ENCODE results near the gene KRT13. TPM values are rescaled to one million over a fixed set of nuclear protein-coding genes. Genes with fewer than 3 reads are reported as not detected.

Gene KRT13
- total RNA-seq, 4 donors from 2014 or later: 1.5 to 6.4 (median 3.0) TPM

- Histone ChIP-seq H3K9me3 (no peaks in the 10 kb centered on the region), H3K36me3 (no peaks in the 10 kb centered on the region), H3K27ac (peak overlapping the region; percentile 47 to 68), H3K4me1 (no peaks in the 10 kb centered on the region), H3K27me3 (no peaks in the 10 kb centered on the region), H3K4me3 (no peak overlapping the region)
- DNase-seq: peak in 1 of 2 donors; percentile 46
- intact Hi-C loops (cut with DNase I; ENCODE audit: low total_unique reads): no loop called here
- TF ChIP-seq POLR2A (IDR thresholded peaks at IDR 0.05) (no peak), CTCF (IDR thresholded peaks at IDR 0.05) (no peak)
These were observed 12.6 kb downstream of the KRT13 start for GRCh38 chr17:41492771-41493170.

DNA sequence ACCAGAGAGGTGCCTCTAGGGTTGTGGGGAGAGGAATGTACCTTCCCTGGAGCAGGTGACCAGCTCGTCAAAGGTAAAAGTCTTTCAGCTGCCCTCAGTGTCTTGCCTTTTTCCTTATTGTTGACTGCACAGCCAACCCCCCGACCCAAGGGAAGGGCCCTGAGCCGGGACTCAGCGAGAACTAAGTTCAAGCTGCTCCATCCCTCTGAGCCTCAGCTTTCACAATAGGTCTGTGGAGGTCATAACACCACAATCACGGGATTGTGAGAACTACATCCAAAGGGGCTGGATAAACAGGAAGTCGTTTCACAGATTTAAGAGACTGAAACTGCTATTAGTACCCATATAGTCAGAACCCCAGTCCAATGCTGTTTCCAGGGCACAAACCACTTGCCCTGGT, 13.1 kb downstream of the KRT13 start:
- intact Hi-C loops (cut with DNase I; ENCODE audit: low total_unique reads): no loop called here
- peak; percentile 38 to 65 for DNase-seq
- Histone ChIP-seq H3K9me3 (no peaks in the 10 kb centered on the region), H3K4me1 (no peaks in the 10 kb centered on the region), H3K27ac (peak overlapping the region; percentile 47 to 68), H3K27me3 (no peaks in the 10 kb centered on the region), H3K36me3 (no peaks in the 10 kb centered on the region), H3K4me3 (no peak overlapping the region)
- TF ChIP-seq POLR2A (IDR thresholded peaks at IDR 0.05): no peak
- no peak for TF ChIP-seq CTCF (IDR thresholded peaks at IDR 0.05)

DNA sequence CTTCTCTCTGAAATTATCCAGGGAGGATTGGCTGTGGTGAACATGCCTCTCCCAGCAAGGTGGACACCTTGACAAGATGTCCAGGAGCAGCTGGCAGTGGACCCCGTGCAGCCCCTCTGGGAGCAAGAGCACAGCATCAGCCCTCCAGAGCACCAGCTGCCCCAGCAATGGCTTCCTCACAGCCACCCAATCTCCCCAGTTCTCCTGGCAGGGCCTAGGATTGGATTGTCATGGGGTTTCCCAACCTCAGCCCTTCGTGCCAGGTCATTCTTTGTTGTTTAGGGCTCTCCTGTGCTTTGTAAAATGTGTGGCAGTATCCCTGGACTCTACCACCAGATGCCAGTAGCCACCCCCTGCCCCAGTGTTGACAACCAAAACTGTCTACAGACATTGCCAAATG, 13.9 kb downstream of the KRT13 start:
- no peak overlapping the region for H3K4me3 ChIP-seq
- H3K9me3 ChIP-seq: no peaks in the 10 kb centered on the region
- TF ChIP-seq POLR2A (IDR thresholded peaks at IDR 0.05) (no peak), CTCF (IDR thresholded peaks at IDR 0.05) (no peak)
- H3K27me3 ChIP-seq: no peaks in the 10 kb centered on the region
- H3K4me1 ChIP-seq: no peaks in the 10 kb centered on the region
- H3K27ac ChIP-seq: peak overlapping the region; percentile 47 to 68
- intact Hi-C loops (cut with DNase I; ENCODE audit: low total_unique reads): no loop called here
- no peak for DNase-seq
- H3K36me3 ChIP-seq: no peaks in the 10 kb centered on the region

DNA sequence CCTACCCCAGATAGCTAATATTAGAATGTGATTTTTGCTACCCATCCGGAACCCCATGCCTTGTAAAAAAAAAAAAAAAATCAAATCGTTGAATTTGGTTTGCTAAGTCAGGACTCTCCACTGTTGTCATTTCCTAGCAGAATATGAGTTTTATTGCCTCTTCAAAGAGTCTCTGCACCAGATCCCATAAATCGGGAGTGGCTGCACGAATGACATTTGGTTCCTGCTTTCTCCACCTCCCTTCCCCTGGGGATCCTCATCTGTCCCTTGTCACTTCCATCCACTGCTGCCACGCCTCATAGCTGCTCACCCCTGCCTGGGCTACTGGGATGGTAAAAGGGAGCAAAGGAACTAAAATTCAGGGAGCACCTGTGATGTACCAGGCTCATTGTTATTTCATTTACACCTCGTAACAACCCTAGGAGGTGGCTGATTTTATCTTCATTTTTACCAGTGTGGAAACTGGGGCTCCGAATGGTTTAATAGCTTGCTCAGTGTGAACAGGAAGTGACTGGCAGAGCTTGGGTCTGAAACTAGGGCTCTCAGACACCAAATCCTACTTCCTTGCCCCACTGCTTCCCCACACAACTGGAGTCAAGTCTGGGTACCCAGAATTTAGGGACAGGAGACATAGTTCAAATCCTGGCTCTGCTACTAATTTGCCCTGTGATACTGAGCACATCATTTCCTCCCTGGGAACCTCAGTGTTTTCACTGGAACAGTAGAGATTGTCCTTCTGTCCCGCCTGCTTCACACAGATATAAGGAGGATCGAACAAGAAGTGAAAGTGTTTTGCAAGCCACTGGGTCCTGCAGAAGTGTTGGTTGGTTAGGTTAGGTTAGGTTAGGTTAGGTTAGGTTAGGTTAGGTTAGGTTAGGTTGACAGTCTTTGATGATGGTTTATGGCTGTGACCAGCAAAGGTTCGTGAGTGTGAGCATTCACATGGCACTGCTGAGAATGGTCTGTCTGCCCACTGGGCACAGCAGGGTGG, 15.1 kb downstream of the KRT13 start:
- Histone ChIP-seq H3K36me3 (no peaks in the 10 kb centered on the region), H3K4me3 (no peak overlapping the region), H3K27me3 (no peaks in the 10 kb centered on the region), H3K27ac (no peak overlapping the region), H3K4me1 (no peaks in the 10 kb centered on the region), H3K9me3 (no peaks in the 10 kb centered on the region)
- intact Hi-C loops (cut with DNase I; ENCODE audit: low total_unique reads): no loop called here
- TF ChIP-seq POLR2A (IDR thresholded peaks at IDR 0.05): no peak
- no peak for TF ChIP-seq CTCF (IDR thresholded peaks at IDR 0.05)
- no peak for DNase-seq

GRCh38 chr17:41489531-41489930, 15.9 kb downstream of the KRT13 start, which contains the start of gene KRT36:
TSS of gene KRT36 (minus strand) at chr17:41489910. CDS start at chr17:41489864, 46 bp downstream.
- intact Hi-C loops (cut with DNase I; ENCODE audit: low total_unique reads): no loop called here
- Histone ChIP-seq H3K36me3 (no peaks in the 10 kb centered on the region), H3K27ac (no peak within 1 kb of the TSS), H3K4me3 (no peak within 1 kb of the TSS), H3K27me3 (no peaks in the 10 kb centered on the region), H3K4me1 (no peaks in the 10 kb centered on the region), H3K9me3 (no peaks in the 10 kb centered on the region)
- TF ChIP-seq POLR2A (IDR thresholded peaks at IDR 0.05) (no peak), CTCF (IDR thresholded peaks at IDR 0.05) (no peak)
- DNase-seq: no peak

Measured in uterus (tissue), 4 donors.